ENCODE data around the gene SMARCAL1.

Gene SMARCAL1

DNA sequence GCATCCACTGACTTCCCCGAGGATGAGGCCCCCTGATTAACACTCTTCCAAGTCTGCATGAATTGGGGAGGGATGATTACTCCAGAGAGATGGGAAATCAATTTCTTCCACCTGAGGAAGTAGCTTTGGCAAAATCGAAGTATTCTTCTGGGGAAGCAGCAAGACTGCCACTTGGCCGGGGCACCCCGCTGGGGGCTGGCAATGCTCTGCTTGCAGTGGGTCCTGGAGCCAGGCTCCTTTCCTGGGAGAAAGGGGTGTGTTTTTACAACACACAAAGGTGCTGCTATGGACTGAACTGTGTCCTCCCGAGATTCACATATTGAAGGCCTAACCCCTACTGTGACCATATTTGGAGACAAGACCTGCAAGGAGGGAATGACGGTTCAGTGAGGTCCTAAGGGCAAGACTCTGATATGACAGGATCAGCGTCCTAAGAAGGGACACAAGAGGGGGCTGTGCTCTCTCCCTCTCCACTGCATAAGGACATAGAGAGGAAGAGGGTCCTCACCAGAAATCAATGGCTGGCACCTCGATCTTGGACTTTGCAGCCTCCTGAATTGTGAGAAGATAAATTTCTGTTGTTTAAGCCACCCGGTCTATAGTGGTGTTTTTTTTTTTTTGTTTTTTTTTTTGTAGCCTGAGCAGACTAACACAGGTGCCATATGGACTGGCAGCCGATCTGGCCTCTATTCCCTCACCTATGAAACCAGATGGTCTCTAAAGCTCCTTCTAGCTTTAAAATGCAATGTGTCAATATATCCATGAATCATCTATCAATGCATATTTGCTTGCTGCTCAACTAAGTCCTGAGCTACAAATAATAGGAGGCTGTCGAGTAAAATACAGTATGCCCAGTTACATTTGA, 3.6 kb upstream of the SMARCAL1 start:
- no peaks in the 10 kb centered on the region for H3K36me3 ChIP-seq (ENCODE audit: control insufficient read depth in 2 of 2, insufficient read depth in 1 of 2, low read length in 2 of 2)
- H3K4me3 ChIP-seq (ENCODE audit: low read depth, low read length): no peak overlapping the region
- CTCF ChIA-PET: no interaction called here
- no peaks in the 10 kb centered on the region for H3K4me1 ChIP-seq (ENCODE audit: control insufficient read depth, insufficient read depth, low read length)
- TF ChIP-seq ZNF335 (tag by site-specific recombination; conservative IDR thresholded peaks at IDR 0.05): 0 out of 2 replicates have a peak, but pooled peaks have one; percentile 19
- TF ChIP-seq ZSCAN18 (tag by site-specific recombination; IDR thresholded peaks at IDR 0.05): no peak
- POLR2A ChIA-PET: interaction anchor here (0.7 kb wide), 1 partner anchor 16 kb away, joined by 3 read pairs; no protein-coding TSS in a partner anchor
- no peak overlapping the region for H3K27ac ChIP-seq (ENCODE audit: extremely low read depth, low read depth, low read length)
- H3K9me3 ChIP-seq (ENCODE audit: control insufficient read depth, insufficient read depth, low read depth, low read length): no peaks in the 10 kb centered on the region

DNA sequence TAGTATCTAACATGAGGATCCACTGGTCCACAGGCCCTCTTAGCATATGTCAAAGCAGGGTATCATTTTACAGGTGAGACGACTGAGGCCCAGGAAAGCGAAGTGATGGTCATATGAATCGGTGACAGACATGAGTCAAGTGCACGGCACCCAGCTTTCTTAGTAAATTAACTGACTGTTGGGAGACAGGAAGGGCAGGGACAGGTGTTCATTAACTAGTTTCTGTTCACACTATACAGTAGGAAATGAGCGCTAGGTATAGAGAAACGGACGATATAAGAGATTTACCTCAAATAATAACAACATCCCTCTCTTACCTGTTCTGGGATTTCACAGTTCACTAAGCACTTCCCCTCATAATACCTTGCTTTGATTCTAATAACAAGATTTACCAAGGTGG, 1.7 kb upstream of the SMARCAL1 start:
- TF ChIP-seq, protein P1, sequence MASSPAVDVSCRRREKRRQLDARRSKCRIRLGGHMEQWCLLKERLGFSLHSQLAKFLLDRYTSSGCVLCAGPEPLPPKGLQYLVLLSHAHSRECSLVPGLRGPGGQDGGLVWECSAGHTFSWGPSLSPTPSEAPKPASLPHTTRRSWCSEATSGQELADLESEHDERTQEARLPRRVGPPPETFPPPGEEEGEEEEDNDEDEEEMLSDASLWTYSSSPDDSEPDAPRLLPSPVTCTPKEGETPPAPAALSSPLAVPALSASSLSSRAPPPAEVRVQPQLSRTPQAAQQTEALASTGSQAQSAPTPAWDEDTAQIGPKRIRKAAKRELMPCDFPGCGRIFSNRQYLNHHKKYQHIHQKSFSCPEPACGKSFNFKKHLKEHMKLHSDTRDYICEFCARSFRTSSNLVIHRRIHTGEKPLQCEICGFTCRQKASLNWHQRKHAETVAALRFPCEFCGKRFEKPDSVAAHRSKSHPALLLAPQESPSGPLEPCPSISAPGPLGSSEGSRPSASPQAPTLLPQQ (tag by site-specific recombination; IDR thresholded peaks at IDR 0.05): no peak
- no peak for TF ChIP-seq EGR2 (tag by site-specific recombination; IDR thresholded peaks at IDR 0.05; ENCODE audit: low read depth)
- TF ChIP-seq ZNF777 (tag by site-specific recombination; IDR thresholded peaks at IDR 0.05; ENCODE audit: borderline replicate concordance): no peak
- no peak for TF ChIP-seq ZNF311 (tag by site-specific recombination; IDR thresholded peaks at IDR 0.05; ENCODE audit: borderline replicate concordance)
- TF ChIP-seq ZBTB17 (tag by site-specific recombination; IDR thresholded peaks at IDR 0.05): no peak
- no peak for TF ChIP-seq ZNF18 (tag by site-specific recombination; IDR thresholded peaks at IDR 0.05)
- no peak for TF ChIP-seq ZNF747 (tag by site-specific recombination; IDR thresholded peaks at IDR 0.05)
- TF ChIP-seq ZNF37A (tag by site-specific recombination; IDR thresholded peaks at IDR 0.05): no peak
- TF ChIP-seq ZNF548 (tag by site-specific recombination; IDR thresholded peaks at IDR 0.05): no peak
- TF ChIP-seq, protein P2, sequence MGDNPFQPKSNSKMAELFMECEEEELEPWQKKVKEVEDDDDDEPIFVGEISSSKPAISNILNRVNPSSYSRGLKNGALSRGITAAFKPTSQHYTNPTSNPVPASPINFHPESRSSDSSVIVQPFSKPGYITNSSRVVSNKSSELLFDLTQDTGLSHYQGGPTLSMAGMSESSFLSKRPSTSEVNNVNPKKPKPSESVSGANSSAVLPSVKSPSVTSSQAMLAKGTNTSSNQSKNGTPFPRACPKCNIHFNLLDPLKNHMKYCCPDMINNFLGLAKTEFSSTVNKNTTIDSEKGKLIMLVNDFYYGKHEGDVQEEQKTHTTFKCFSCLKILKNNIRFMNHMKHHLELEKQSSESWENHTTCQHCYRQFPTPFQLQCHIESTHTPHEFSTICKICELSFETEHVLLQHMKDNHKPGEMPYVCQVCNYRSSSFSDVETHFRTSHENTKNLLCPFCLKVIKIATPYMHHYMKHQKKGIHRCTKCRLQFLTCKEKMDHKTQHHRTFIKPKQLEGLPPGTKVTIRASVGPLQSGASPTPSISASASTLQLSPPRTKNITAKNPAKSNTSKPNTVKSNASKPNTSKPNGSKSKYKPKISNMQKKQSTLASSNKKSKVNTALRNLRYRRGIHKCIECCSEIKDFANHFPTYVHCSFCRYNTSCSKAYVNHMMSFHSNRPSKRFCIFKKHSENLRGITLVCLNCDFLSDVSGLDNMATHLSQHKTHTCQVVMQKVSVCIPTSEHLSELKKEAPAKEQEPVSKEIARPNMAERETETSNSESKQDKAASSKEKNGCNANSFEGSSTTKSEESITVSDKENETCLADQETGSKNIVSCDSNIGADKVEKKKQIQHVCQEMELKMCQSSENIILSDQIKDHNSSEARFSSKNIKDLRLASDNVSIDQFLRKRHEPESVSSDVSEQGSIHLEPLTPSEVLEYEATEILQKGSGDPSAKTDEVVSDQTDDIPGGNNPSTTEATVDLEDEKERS (tag by site-specific recombination; IDR thresholded peaks at IDR 0.05): no peak
- TF ChIP-seq ZNF510 (tag by site-specific recombination; IDR thresholded peaks at IDR 0.05; ENCODE audit: insufficient replicate concordance): no peak
- TF ChIP-seq ZNF335 (tag by site-specific recombination; conservative IDR thresholded peaks at IDR 0.05): no peak
- no peak for TF ChIP-seq ZNF133 (tag by site-specific recombination; IDR thresholded peaks at IDR 0.05)
- no peak for TF ChIP-seq SP2 (tag by site-specific recombination; IDR thresholded peaks at IDR 0.05)
- no peak for TF ChIP-seq KLF7 (tag by site-specific recombination; IDR thresholded peaks at IDR 0.05; ENCODE audit: borderline replicate concordance)
- Histone ChIP-seq H3K9me3 (ENCODE audit: control insufficient read depth, insufficient read depth, low read depth, low read length) (no peaks in the 10 kb centered on the region), H3K4me1 (ENCODE audit: control insufficient read depth, insufficient read depth, low read length) (no peaks in the 10 kb centered on the region), H3K36me3 (ENCODE audit: control insufficient read depth in 2 of 2, insufficient read depth in 1 of 2, low read length in 2 of 2) (peaks cover 0 to 12% of the 10 kb centered on the region in 2 experiments; a peak in 1 of 3 replicates), H3K27ac (ENCODE audit: extremely low read depth, low read depth, low read length) (no peak overlapping the region), H3K4me3 (ENCODE audit: low read depth, low read length) (no peak overlapping the region)
- CTCF ChIA-PET: interaction anchor here (1.3 kb wide), 1 partner anchor 9 kb away, joined by 3 read pairs; no protein-coding TSS in a partner anchor
- POLR2A ChIA-PET: no interaction called here

Measured in HEK293 (cell line).